Ectodermal cell (in vitro differentiated cells): ENCODE data around the gene PYGL.
"Not testable (repeated sequence)": the region's sequence is repeated elsewhere in the genome, so short reads cannot be mapped to it uniquely, and the experiment has no call there.

Source experiments
- H3K27ac ChIP-seq: 2 replicates; pipeline ENCODE4 v1.7.0; 2013; ENCODE audit warnings: mild to moderate bottlenecking, low read depth, low read length; ENCODE audit not compliant: insufficient read depth, poor library complexity, severe bottlenecking
- H3K27me3 ChIP-seq: 2 replicates; pipeline ENCODE4 v1.7.0; 2013; ENCODE audit warnings: mild to moderate bottlenecking, low read length; ENCODE audit not compliant: insufficient read depth, control insufficient read depth, poor library complexity, severe bottlenecking
- H3K36me3 ChIP-seq: one replicate; pipeline ENCODE4 v1.7.0; 2013; ENCODE audit warnings: low read length; ENCODE audit not compliant: control insufficient read depth, insufficient read depth
- H3K4me1 ChIP-seq: one replicate; pipeline ENCODE4 v1.7.0; 2013; ENCODE audit warnings: low read length; ENCODE audit not compliant: control insufficient read depth, insufficient read depth
- H3K4me3 ChIP-seq: 2 replicates; pipeline ENCODE4 v1.7.0; 2013; ENCODE audit warnings: low read depth, low read length, control low read depth; ENCODE audit not compliant: insufficient read depth
- H3K9me3 ChIP-seq: 2 replicates; pipeline ENCODE4 v1.7.0; 2013; ENCODE audit warnings: mild to moderate bottlenecking, low read length, moderate library complexity; ENCODE audit not compliant: control insufficient read depth
- WGBS, 2 experiments: methylation state at CpG; one replicate each; pipeline ENCODE4 v1.1.7; 2013; ENCODE audit warnings: missing lambda C conversion rate in 2 of 2; 5-methylcytosine and 5-hydroxymethylcytosine counted together

PYGL gene

GRCh38 chr14:50972734-50973133, 28.5 kb upstream of the PYGL start:
- Histone ChIP-seq H3K4me1 (no peaks in the 10 kb centered on the region), H3K36me3 (no peaks in the 10 kb centered on the region), H3K27ac (no peak overlapping the region), H3K9me3 (no peaks in the 10 kb centered on the region), H3K4me3 (no peak overlapping the region), H3K27me3 (no peaks in the 10 kb centered on the region)
- 87 to 89% methylated on average over 11 of the region's 11 CpGs for WGBS, 2 experiments

- Histone ChIP-seq H3K36me3 (no peaks in the 10 kb centered on the region), H3K27me3 (no peaks in the 10 kb centered on the region), H3K27ac (no peak overlapping the region), H3K4me3 (no peak overlapping the region), H3K4me1 (no peaks in the 10 kb centered on the region), H3K9me3 (no peaks in the 10 kb centered on the region)
- WGBS, 2 experiments = 93 to 97% methylated on average over 4 to 5 of the region's 6 CpGs
These were observed 26.9 kb upstream of the PYGL start for GRCh38 chr14:50970886-50971781.

GRCh38 chr14:50967790-50968189, 23.5 kb upstream of the PYGL start:
- Histone ChIP-seq H3K36me3 (no peaks in the 10 kb centered on the region), H3K4me3 (no peak overlapping the region), H3K9me3 (no peaks in the 10 kb centered on the region), H3K27ac (no peak overlapping the region), H3K4me1 (no peaks in the 10 kb centered on the region), H3K27me3 (no peaks in the 10 kb centered on the region)
- whole genome bisulfite sequencing, 2 experiments = 85 to 90% methylated on average over 2 of the region's 2 CpGs

GRCh38 chr14:50967103-50967502, 22.8 kb upstream of the PYGL start:
- Histone ChIP-seq H3K27ac (no peak overlapping the region), H3K4me3 (no peak overlapping the region), H3K36me3 (no peaks in the 10 kb centered on the region), H3K4me1 (no peaks in the 10 kb centered on the region), H3K9me3 (no peaks in the 10 kb centered on the region), H3K27me3 (no peaks in the 10 kb centered on the region)
- 77 to 83% methylated on average over 3 of the region's 3 CpGs for WGBS, 2 experiments

- Histone ChIP-seq H3K4me3 (no peak overlapping the region), H3K9me3 (no peaks in the 10 kb centered on the region), H3K27me3 (no peaks in the 10 kb centered on the region), H3K4me1 (no peaks in the 10 kb centered on the region), H3K36me3 (no peaks in the 10 kb centered on the region), H3K27ac (no peak overlapping the region)
- 91 to 94% methylated on average over 5 of the region's 5 CpGs for WGBS, 2 experiments
These were observed 20.6 kb upstream of the PYGL start for GRCh38 chr14:50964683-50965390.

GRCh38 chr14:50963919-50964318, 19.6 kb upstream of the PYGL start:
- no peak overlapping the region for H3K4me3 ChIP-seq
- H3K36me3 ChIP-seq = no peaks in the 10 kb centered on the region
- WGBS, 2 experiments = 96% methylated on average over 4 to 5 of the region's 5 CpGs
- H3K4me1 ChIP-seq = no peaks in the 10 kb centered on the region
- no peaks in the 10 kb centered on the region for H3K9me3 ChIP-seq
- H3K27me3 ChIP-seq = no peaks in the 10 kb centered on the region
- H3K27ac ChIP-seq = no peak overlapping the region

GRCh38 chr14:50961605-50962221, 17.4 kb upstream of the PYGL start:
- WGBS, 2 experiments = 94 to 96% methylated on average over 2 of the region's 2 CpGs
- no peaks in the 10 kb centered on the region for H3K9me3 ChIP-seq
- no peaks in the 10 kb centered on the region for H3K27me3 ChIP-seq
- H3K4me1 ChIP-seq = no peaks in the 10 kb centered on the region
- no peaks in the 10 kb centered on the region for H3K36me3 ChIP-seq
- H3K4me3 ChIP-seq = no peak overlapping the region
- H3K27ac ChIP-seq = no peak overlapping the region

- no peaks in the 10 kb centered on the region for H3K9me3 ChIP-seq
- WGBS, 2 experiments = 95 to 97% methylated on average over 3 of the region's 3 CpGs
- no peaks in the 10 kb centered on the region for H3K36me3 ChIP-seq
- H3K27ac ChIP-seq = no peak overlapping the region
- H3K4me1 ChIP-seq = no peaks in the 10 kb centered on the region
- no peaks in the 10 kb centered on the region for H3K27me3 ChIP-seq
- no peak overlapping the region for H3K4me3 ChIP-seq
These were observed 13.0 kb upstream of the PYGL start for GRCh38 chr14:50957296-50957695.

- not testable (repeated sequence) for H3K27me3 ChIP-seq, H3K4me1 ChIP-seq, H3K9me3 ChIP-seq, H3K4me3 ChIP-seq, H3K27ac ChIP-seq, H3K36me3 ChIP-seq
- 90 to 96% methylated on average over 31 to 32 of the region's 32 CpGs for WGBS, 2 experiments
These were observed 12.1 kb upstream of the PYGL start for GRCh38 chr14:50956421-50956820.

- no peaks in the 10 kb centered on the region for H3K27me3 ChIP-seq
- no peaks in the 10 kb centered on the region for H3K4me1 ChIP-seq
- H3K4me3 ChIP-seq = no peak overlapping the region
- WGBS, 2 experiments = 84 to 90% methylated on average over 5 of the region's 5 CpGs
- peak overlapping the region; percentile 26 for H3K27ac ChIP-seq
- no peaks in the 10 kb centered on the region for H3K36me3 ChIP-seq
- no peaks in the 10 kb centered on the region for H3K9me3 ChIP-seq
These were observed 11.2 kb upstream of the PYGL start for GRCh38 chr14:50955373-50956043.
